ENCODE measurements around the gene PPFIA4.

Gene PPFIA4

DNA sequence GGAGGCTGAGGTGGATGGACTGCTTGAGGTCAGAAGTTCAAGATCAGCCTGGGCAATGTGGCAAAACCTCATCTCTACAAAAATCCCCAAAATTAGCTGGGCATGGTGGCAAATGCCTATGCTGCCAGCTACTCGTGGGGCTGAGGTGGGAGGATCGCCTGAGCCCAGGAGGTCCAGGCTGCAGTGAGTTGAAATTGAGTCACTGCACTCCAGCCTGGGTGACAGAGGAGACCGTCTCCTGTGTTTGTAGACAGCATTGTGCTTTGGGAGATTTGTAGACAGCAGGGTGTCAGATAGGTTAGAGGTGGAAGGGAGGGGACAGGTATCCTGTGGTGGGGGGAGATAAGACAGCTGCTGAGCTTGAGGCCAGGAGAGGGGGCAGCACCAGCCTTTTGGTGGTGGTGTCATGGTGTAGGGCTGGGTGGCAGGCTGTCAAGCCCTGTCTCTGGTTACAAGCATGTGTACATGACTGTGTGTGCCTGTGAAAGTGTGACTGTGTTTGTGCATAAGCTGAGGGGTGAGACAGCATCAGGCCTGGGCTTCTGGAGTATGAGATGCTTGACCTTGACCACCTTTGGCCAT, 15.2 kb downstream of the PPFIA4 start:
- DNase-seq: no peak

DNA sequence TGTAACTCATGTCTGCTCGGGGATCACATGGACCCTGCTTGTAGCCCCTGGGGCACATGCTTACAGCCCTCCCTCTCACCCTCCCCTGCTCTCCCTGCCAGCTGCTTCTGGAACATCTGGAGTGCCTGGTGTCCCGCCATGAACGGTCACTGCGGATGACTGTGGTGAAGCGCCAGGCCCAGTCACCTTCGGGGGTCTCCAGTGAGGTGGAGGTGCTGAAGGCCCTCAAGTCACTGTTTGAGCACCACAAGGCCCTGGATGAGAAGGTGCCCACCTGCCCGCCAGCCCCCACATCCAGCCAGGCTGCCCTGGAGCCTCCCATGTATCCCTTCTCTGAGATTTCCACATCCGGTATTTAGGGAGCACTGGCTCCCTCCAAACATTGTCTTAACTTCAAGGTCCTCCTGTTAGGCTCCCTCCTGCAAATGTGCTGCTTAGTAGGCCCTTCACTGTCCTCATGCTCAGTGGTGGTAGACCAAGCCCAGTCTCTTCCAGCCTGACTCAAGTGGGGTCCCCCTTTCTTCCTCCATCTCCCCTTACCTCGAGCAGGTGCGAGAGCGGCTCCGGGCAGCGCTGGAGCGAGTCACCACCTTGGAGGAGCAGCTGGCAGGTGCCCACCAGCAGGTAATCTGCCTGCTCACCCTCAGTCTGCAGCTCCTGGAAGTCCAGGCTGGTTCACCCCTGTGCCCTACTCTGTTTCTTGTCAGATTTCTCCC, 17.7 kb downstream of the PPFIA4 start:
- no peak for DNase-seq

DNA sequence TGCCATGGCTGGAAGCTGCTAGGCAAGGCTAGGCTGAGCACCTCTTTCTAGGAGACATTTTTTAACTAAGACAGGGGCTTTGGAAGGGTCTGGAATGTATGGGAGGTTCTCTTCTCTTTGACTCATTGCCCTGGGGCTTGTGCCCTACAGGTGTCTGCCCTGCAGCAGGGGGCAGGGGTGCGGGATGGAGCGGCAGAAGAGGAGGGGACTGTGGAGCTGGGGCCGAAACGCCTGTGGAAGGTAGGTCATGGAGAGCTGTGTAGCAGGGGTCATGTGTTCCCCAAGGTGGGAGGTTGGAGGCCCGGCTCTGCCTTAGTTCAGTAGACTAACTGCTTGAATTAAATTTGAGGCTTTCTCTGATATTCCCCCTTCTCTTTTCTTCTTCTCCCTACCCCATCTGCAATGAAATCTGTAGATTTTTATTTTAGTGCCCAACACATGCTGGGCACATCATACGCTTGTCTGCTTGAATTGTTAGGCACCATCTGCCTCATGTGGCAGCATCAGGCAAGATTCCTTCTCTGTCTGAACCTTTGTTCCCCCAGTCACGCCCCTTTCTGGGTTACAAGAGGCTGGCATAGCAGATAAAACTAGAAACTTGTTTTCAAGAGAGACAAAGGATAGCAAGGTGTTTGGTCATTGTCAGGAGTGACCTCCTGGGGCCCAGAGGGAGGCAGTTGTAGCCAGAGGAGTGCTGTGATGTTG, 18.4 kb downstream of the PPFIA4 start:
- DNase-seq: no peak

DNA sequence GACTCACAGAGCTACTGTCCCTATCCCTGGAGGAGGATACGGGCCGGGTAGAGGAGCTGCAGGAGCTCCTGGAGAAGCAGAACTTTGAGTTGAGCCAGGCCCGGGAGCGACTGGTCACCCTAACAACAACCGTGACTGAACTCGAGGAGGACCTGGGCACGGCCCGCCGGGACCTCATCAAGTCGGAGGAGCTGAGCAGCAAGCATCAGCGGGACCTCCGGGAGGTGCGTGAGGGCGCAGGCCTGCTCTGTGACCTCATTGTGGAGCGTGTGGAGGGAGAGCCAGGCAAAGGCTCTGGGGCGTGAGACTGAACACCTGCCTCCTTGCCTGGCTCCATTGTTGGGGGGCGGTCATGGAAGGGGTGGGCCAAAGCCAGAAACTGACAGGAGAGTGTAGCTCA, 19.0 kb downstream of the PPFIA4 start:
- no peak for DNase-seq

DNA sequence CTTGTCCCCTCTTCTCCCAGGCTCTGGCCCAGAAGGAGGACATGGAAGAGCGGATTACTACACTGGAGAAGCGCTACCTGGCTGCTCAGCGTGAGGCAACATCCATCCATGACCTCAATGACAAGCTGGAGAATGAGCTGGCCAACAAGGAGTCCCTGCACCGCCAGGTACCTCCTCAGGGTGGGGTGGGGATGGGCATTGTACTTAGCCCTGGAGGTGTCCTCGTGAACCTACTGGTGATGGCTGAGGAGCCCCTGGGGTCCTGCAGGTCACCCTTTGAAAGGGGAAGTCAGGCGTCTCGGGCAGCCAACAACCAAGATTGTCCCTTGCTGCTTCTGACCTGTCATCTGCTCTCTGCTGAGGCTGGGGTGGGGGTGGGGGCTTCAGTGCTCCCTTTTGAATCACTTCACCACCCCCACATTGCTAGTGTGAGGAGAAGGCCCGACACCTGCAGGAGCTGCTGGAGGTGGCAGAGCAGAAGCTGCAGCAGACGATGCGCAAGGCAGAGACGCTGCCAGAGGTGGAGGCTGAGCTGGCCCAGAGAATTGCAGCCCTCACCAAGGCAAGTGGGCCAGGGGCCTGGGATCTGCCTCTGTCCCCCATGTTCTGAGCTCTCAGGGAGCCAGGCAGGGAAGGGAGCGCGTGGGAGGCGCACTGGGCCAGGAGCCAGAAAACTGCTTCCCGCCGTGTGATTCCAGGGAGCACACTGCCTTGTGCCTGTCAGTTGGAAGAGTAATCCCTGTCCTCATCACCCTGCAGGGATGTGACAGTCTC, 19.7 kb downstream of the PPFIA4 start:
- no peak for DNase-seq

DNA sequence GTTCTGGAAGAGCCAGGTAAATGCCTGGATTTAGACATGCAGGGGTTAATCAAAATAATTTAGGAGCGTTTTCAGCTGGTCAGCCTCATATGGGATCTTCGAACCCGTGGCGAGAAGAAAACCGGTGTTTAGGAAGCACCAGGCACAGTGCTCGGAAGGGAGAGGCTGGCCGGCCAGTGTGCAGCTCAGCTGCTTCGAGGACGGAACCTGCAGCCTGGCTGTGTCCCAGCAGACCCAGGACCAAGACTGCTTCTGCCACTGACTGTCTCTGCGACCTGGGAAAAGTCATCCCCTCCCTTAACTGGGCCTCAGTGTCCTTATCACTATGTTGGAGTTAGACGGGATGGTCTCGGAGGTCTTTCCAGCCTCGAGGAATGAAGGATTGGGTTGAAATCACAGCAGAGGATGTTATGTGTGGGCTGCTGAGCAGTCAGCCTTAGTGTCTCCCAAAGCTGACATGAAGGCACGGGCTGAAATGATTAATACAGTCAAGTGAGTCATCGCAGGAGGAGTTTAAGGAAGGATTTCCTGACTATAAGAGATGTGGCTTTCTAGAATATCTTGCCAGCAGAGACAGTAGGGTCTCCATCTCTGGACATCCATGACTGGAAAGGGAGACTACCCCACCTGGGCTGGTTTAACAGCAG, 20.8 kb downstream of the PPFIA4 start:
- no peak for DNase-seq

DNA sequence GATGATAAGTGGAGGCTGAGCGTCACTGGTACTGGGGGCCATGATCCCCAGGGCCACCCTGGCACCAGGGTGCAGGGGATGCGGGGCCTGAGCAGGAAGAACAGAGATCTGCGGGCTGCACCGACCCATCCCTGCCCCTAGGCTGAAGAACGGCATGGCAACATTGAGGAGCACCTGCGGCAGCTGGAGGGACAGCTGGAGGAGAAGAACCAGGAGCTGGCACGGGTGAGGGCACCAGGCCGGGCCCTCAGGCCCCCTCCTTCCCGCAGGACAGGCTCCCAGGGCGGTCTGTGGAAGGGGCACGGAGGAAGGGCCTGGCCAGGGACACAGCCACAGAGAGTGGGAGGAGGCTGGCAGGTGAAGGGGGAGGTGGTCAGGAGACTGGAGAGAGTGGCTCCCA, 21.8 kb downstream of the PPFIA4 start:
- no peak for DNase-seq

DNA sequence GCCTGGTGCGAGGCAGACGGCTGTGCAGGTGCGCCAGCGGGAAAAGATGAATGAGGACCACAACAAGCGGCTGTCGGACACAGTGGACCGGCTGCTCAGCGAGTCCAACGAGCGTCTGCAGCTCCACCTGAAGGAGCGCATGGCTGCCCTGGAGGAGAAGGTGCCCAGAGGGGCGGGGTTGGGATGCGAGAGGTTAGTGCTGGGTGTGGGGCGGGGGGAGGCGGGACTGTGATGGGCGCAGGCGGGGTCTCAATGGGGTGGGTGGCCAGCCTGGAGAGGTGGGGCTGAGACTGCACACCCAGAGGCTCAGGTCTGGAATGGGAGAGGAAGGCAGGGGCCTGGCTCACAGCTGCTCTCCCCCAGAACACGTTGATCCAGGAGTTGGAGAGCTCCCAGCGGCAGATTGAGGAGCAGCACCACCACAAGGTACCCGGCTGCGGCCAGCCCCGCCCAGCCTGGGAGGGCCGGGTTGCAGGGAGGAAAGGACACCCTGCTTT, 22.3 kb downstream of the PPFIA4 start:
- DNase-seq: no peak

DNA sequence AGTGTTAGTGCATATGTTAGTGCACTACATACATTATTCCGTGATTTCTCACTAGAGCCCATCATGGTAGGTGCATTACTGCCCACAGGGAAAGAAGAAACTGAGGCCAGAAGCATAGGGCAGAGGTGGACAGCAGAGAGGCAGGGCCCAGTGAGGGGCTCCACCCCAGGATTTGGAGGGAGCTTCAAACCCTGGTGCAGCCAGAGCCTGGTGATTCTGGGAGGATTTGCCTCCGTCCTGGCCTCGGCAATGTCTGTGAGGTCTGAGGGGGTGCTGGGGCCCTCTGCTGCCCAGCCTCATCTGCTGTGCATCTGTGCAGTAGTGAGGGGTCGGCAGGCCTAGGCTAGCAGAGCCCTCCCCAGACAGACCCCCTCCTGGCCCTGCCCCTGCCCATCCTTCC, 22.8 kb downstream of the PPFIA4 start:
- no peak for DNase-seq

DNA sequence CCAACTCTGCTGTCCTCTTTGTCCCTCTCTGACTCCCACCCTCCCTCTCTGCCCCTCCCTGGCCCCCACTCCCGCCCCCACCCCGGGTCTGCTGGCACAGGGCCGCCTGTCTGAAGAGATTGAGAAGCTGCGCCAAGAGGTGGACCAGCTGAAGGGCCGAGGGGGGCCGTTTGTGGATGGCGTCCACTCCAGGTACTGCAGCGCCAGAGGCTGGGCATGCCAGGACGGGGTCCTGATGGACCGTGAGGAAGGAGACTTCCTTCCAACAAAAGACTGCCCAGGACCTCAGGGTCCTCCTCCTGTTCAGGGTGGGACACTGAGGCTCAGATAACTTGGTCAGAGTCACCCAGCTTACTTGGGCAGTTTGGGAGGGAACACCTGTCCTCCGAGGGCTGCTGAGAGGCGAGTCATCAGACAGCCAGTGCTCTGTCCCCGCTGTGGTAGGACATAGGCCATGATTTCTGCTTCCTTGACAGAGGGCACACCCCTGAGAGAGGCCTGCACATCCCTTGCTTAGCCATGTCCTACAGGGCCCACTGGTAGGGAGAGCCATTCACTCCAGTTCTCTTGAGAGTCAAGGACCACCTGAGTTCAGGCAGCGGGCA, 23.4 kb downstream of the PPFIA4 start:
- DNase-seq: no peak

DNA sequence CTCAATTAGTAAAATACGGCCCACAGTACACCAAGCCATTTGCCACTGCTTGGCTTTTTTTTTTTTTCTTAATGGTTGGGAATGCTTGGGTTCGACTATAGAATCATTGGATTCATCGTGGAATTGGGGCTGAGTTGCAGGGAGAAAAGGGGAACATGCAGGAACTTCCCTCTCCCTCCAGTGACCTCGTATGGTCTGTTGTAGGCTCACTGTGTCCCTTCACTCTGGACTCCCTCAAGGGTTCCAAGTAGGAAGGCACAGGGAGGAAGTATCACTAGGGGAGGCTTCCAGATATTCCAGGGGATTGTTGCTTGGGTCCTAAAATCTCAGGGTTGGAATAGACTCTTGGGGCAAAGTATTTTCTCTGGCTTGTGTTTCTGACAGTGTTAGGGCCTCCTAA, 24.5 kb downstream of the PPFIA4 start:
- no peak for DNase-seq

DNA sequence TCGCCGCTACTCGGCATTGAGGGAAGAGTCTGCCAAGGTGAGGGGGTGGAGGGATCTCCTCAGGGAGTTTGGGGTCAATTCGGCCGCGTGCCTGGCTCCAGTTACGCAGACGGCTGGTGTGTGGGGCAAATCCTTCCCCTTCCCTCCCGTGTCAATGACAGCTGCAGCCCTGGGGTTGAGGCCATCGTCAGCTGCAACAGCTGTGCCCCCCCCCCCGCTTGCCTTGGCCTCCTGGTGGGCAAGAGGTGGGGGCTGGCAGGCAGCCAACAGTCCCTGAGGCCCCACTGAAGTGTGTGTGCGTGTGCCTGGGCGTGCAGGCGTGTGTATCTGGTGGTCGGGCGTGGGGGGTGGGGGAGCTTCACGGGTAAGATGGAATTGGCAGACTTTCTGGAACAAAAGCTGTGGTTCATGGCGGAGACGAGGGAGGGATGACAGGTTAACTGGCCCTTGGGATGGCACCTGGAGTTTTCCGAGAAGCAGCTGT, 25.6 kb downstream of the PPFIA4 start:
- no peak for DNase-seq

DNA sequence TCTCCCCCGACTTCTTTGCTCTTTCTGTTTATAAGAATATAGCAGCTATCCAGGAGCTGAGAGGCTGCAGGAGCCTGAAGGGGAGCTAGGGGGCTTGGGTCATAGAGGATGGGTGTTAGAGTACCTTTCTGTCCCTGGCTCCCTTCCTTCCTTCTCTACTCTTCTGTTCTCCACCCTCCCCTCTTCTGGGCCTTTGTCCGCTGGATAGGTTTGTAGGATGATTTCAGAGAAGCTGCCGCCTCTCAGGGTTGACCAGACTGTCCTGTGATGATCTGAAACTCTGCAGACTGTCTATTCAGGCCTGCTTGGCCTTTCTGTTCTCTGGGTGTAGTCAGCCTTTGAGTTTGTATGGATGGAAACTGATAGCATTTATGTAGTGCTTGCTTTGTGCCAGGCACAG, 26.3 kb downstream of the PPFIA4 start:
- DNase-seq: no peak

DNA sequence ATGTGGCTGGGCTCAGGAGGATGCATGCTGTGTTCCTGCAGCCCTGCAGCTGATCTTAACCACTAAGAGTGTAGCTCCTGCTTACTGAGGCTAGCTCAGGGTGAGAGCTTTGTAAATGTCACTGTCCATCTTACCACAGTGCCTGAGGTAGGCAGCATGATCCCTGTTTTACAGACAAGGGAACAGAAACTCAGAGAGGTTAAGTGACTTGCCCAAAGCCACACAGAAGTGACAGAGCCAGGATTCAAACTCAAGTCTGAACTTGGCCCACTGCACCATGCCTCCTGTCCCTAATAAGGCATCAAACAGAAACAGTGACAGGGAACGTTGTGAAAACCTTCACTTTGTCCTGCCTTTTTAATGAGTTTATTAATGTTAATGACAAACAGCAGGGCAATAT, 27.9 kb downstream of the PPFIA4 start:
- DNase-seq: no peak

DNA sequence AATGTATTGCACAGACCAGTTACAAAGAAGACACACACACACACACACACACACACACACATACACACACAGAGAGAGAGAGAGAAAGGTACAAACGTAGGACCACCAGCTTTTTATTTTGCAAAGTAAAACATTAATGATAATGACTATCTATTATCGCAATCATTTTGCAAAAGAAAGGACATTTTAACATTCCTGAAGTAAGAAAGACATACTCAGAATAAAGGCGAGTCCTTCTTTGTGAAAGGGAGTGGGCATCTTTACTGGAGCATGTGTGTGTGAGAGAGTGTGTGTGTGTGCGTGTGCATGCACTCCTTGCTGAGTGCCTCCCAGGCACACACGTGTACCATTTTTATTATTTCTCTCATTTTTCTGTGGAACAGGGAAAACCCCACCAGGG, 28.4 kb downstream of the PPFIA4 start:
- no peak for DNase-seq

DNA sequence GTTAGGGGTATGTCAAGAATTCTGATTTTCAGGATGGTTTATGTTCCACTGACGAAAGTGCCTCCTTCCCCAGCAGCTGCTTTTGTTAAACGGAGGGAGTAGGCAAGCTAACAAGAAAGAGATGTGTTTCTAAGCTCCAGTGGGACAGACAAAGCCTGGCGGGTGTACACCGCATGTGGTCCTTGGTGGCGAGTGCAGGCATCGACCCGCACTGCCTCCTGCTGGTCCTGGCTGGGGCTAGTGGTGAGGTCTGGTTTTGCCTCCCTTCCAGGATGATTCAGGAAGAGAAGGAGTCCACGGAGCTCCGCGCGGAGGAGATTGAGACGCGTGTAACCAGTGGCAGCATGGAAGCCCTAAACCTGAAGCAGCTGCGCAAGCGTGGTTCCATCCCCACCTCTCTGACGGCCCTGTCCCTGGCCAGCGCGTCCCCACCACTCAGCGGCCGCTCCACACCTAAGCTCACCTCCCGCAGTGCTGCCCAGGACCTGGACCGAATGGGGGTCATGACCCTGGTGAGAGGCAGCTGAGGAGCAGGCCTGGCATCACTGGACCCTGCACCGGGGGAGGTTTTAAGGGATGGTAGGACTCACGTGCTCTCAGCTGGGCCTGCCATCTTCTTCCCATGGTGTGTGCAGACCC, 29.0 kb downstream of the PPFIA4 start:
- DNase-seq: no peak

DNA sequence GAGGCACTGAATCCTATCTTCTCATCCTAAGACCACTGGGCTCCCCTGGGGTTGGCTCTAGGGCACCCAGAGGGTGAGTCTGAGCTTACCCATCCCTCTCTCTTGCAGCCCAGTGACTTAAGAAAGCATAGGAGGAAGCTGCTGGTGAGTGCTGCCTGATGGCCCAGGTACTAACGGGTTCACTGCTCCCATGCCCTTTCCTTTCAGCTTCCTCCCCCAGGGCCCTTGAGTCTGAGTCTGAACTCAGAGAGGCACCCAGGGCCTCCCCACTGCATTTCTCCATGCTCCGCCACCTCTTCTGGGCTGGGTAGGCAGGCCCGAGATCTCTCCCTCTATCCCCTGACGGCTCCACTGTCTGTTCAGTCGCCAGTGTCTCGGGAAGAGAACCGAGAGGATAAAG, 29.7 kb downstream of the PPFIA4 start:
- no peak for DNase-seq

DNA sequence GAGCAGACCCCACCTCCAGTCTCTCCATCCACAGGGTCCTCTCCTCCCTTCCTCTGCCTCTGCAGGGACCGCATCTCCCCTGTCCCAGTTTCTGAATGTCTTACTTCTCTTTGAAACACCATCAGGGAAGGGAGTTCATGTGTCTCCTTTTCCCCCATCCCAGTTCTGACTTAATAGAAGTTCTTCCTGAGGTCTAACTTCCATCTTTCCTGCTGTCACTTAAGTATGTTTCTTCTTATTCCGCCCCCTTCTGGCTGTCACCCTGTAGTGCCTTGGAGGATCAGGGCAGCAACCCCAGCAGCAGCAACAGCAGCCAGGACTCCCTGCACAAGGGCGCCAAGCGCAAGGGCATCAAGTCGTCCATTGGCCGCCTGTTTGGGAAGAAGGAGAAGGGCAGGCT, 30.2 kb downstream of the PPFIA4 start:
- no peak for DNase-seq

DNA sequence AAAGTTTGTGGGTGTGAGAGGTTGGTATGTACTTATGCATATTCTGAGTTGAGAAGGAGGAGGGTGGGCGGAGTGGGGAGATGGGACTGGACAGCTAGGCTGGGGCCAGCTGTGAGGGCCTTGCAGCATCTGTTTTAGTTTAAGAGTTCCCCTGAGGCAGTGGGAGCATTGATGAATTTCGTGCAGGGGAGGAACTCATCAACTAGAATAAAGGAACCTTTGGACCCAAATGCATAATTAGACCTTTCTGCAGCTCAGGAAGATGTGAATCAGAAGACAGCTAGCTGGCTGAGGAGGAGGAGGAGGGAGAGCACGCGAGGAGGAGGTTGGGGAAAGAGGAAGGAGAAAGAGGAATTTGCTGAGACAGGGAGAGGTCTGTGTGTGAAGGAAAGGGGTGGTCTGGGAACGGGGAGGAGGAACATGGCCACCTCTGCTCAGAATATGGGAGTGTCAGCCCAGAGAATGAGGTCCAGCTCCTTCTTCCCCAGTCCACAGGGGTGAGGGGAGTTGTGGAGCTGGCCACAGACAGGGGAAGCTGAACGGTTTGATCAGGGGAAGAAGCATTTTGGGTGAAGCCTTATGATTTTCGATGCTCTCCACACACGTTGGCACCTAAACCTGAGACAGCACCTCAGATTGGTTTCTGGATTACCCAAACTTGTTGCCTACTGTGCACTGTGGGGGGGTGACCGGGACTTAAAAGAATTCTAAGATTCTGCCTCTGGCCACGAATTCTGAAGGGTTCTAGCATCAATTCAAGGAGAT, 31.8 kb downstream of the PPFIA4 start:
- DNase-seq: no peak

DNA sequence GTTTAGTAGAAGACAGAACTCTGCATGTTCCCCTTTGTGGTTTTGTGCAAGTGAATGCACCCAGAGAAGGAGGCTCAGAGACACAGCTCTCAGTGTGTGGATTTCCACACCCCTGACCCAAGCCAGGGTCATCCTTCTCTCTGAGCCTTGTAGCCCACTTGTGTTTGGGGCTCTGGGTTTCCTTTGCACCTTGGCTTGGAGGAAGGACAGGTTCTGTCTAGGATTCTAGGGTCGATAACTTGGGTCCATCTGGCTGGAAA, 32.3 kb downstream of the PPFIA4 start:
- no peak for DNase-seq

DNA sequence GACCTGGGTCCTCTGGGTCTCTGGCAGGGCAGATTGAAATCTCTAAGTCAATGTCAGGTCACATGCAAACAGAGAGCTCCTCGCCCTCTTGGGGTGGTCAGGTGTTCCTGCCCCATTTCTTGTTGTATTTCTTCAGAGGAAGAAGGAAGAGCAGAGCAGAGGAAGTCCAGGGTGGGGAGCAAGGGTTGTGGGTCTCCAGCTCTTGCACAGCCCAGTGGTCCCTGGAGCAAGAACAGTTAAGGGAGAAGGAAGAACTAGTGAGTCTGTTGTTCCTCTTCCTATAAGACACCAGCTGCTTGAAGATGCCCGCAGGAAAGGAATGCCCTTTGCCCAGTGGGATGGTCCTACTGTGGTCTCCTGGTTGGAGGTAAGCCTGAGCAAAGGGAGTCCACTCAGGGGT, 33.2 kb downstream of the PPFIA4 start:
- no peak for DNase-seq
